Activated T-helper 1 cell treated with anti-CD3 and anti-CD28 coated beads, Interleukin-12 subunit alpha, Interleukin-12 subunit beta, Interleukin-2, Interleukin-4 antibody, amounts not matched to agents 30 ng/mL and 10 ng/mL and 1 ng/mL, durations not matched to agents 14 hours and 24 hours and 36 hours (primary cell): Measurements from ENCODE around the gene XDH. TPM values are rescaled to one million over a fixed set of nuclear protein-coding genes. Genes with fewer than 3 reads are reported as not detected.

ENCODE experiments used
- DNase-seq: peaks from one replicate; pipeline ENCODE4 v3.0.0; 2021; ENCODE audit warnings: low spot score
- H3K27ac Mint-ChIP-seq: one replicate; pipeline ENCODE4 v1.8.0; 2021; ENCODE audit warnings: mild to moderate bottlenecking, mixed read lengths
- H3K27me3 Mint-ChIP-seq: one replicate; pipeline ENCODE4 v1.8.0; 2022; ENCODE audit warnings: mild to moderate bottlenecking, moderate library complexity, mixed read lengths; ENCODE audit not compliant: insufficient read depth
- H3K36me3 Mint-ChIP-seq: one replicate; pipeline ENCODE4 v1.8.0; 2021; ENCODE audit warnings: low read depth, mixed read lengths
- H3K4me1 Mint-ChIP-seq: one replicate; pipeline ENCODE4 v1.8.0; 2021; ENCODE audit warnings: low read depth, mixed read lengths
- H3K4me3 Mint-ChIP-seq: one replicate; pipeline ENCODE4 v1.8.0; 2021; ENCODE audit warnings: mild to moderate bottlenecking, moderate library complexity, mixed read lengths
- H3K9me3 Mint-ChIP-seq: one replicate; pipeline ENCODE4 v1.8.0; 2021; ENCODE audit warnings: mixed read lengths
- intact Hi-C: fragments of 100-400 bp; cut with micrococcal nuclease; formaldehyde crosslinking; loops from one replicate; pipeline ENCODE4 v1.15.1; 2024
- total RNA-seq: library from RNA; stranded (reverse); gene quantifications from 2 replicates; pipeline ENCODE4 v1.2.3, GENCODE V29; 2022

XDH gene
- total RNA-seq, 1 donor from 2014 or later = not detected

DNA sequence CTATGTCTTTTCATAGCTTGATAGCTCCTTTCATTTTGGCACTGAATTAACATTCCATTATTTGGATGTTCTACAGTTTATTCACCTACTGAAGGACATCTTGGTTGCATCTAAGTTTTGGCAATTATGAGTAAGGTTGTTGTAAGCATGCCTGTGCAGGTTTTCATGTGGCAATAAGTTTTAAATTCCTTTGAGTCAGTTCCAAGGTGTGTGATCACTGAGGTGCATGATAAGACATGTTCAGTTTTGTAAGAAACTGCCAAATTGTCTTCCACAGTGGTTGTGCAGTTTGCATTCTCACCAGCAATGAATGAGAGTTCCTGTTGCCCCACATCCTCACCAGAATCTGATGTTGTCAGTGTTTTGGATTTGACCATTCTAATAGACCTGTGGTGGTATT, 24.2 kb downstream of the XDH start:
- no peaks in the 10 kb centered on the region for H3K9me3 Mint-ChIP-seq
- no peak for DNase-seq
- no peak overlapping the region for H3K4me3 Mint-ChIP-seq
- intact Hi-C loops = no loop called here
- no peaks in the 10 kb centered on the region for H3K4me1 Mint-ChIP-seq
- H3K36me3 Mint-ChIP-seq = no peaks in the 10 kb centered on the region
- H3K27me3 Mint-ChIP-seq = peaks cover 5% of the 10 kb centered on the region
- H3K27ac Mint-ChIP-seq = no peak overlapping the region

GRCh38 chr2:31388736-31389135, 25.8 kb downstream of the XDH start:
- Mint-ChIP-seq H3K4me3 (no peak overlapping the region), H3K27me3 (peaks cover 5% of the 10 kb centered on the region), H3K36me3 (no peaks in the 10 kb centered on the region), H3K9me3 (no peaks in the 10 kb centered on the region), H3K27ac (no peak overlapping the region), H3K4me1 (peaks cover 13% of the 10 kb centered on the region)
- intact Hi-C loops = no loop called here
- no peak for DNase-seq

GRCh38 chr2:31387850-31388249, 26.7 kb downstream of the XDH start:
- H3K27ac Mint-ChIP-seq = no peak overlapping the region
- H3K27me3 Mint-ChIP-seq = peaks cover 5% of the 10 kb centered on the region
- no peaks in the 10 kb centered on the region for H3K36me3 Mint-ChIP-seq
- H3K9me3 Mint-ChIP-seq = no peaks in the 10 kb centered on the region
- intact Hi-C loops = no loop called here
- DNase-seq = no peak
- peaks cover 21% of the 10 kb centered on the region for H3K4me1 Mint-ChIP-seq
- no peak overlapping the region for H3K4me3 Mint-ChIP-seq

- intact Hi-C loops = no loop called here
- DNase-seq = no peak
- H3K9me3 Mint-ChIP-seq = no peaks in the 10 kb centered on the region
- H3K27me3 Mint-ChIP-seq = peaks cover 3% of the 10 kb centered on the region
- H3K27ac Mint-ChIP-seq = no peak overlapping the region
- H3K36me3 Mint-ChIP-seq = no peaks in the 10 kb centered on the region
- H3K4me1 Mint-ChIP-seq = peaks cover 32% of the 10 kb centered on the region
- no peak overlapping the region for H3K4me3 Mint-ChIP-seq
These were observed 27.9 kb downstream of the XDH start for GRCh38 chr2:31386648-31387047.

DNA sequence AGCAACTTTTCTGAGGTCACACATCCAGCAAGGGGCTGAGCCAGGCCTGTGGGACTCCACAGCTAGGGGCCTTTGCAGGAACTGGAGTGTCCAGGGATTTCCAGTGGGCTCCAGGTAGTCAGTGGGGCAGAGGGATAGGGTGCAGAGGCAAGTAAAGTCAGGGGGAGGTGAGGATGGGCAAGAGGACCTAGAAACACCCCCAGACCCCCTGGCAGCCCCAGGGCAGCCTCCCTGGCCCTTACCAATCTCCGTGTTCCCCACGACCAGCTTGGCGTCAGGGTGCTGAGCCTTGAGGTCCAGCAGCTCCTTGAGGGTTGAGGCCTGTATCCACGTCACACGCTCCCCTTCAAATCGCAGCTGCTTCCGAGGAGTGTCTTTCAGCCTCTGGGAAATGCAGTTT, 28.4 kb downstream of the XDH start:
- H3K27ac Mint-ChIP-seq = no peak overlapping the region
- H3K4me3 Mint-ChIP-seq = no peak overlapping the region
- H3K4me1 Mint-ChIP-seq = peaks cover 36% of the 10 kb centered on the region
- no peak for DNase-seq
- H3K36me3 Mint-ChIP-seq = no peaks in the 10 kb centered on the region
- intact Hi-C loops = no loop called here
- peaks cover under 1% of the 10 kb centered on the region for H3K27me3 Mint-ChIP-seq
- no peaks in the 10 kb centered on the region for H3K9me3 Mint-ChIP-seq

DNA sequence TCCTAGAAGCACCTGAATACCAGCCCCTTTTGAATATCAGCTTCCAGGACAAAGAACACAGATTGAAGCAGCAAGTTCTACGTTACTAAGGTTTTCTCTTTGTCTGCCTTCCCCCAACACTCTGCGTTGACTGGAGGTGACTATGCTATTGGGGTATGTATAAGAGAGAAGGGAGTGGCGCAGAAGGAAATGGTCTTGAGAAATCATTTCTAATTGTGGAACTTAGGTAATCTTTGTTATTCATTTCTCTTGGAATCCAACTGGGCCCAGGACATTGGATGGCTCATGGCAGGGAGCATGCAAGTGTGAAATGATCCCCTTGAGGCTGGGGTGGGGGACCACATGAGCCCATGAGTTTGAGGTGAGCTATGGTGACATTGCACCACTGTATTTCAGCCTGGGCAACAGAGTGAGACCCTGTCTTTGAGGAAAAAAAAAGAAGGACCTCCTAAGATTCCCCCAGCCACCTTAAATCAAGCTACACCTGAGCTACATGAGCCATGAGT, 29.7 kb downstream of the XDH start:
- H3K9me3 Mint-ChIP-seq = no peaks in the 10 kb centered on the region
- no peak overlapping the region for H3K4me3 Mint-ChIP-seq
- no peak overlapping the region for H3K27ac Mint-ChIP-seq
- peaks cover 36% of the 10 kb centered on the region for H3K4me1 Mint-ChIP-seq
- no peaks in the 10 kb centered on the region for H3K27me3 Mint-ChIP-seq
- DNase-seq = no peak
- H3K36me3 Mint-ChIP-seq = no peaks in the 10 kb centered on the region
- intact Hi-C loops = no loop called here

DNA sequence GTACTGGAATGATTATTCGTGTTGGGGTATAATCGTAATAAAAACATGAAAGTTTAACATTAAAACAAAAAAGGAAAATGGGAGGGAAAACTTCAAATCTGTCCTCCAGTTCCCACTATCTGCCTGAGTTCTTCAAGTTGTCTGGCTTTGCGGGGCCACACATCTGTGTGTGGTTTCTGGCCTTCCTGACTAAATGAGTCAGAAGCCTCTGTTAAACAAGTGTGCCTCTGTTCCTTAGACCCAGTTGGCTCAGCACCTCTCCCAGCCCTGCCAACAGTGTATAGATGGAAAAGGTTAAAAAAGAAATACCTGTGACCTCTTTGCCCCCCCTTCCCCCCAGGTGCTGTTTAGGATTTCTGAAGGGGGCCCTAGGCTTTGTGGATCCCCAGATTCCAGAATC, 30.2 kb downstream of the XDH start:
- H3K4me3 Mint-ChIP-seq = no peak overlapping the region
- H3K9me3 Mint-ChIP-seq = no peaks in the 10 kb centered on the region
- no peaks in the 10 kb centered on the region for H3K36me3 Mint-ChIP-seq
- H3K4me1 Mint-ChIP-seq = peaks cover 36% of the 10 kb centered on the region
- no peaks in the 10 kb centered on the region for H3K27me3 Mint-ChIP-seq
- intact Hi-C loops = no loop called here
- H3K27ac Mint-ChIP-seq = no peak overlapping the region
- DNase-seq = no peak

DNA sequence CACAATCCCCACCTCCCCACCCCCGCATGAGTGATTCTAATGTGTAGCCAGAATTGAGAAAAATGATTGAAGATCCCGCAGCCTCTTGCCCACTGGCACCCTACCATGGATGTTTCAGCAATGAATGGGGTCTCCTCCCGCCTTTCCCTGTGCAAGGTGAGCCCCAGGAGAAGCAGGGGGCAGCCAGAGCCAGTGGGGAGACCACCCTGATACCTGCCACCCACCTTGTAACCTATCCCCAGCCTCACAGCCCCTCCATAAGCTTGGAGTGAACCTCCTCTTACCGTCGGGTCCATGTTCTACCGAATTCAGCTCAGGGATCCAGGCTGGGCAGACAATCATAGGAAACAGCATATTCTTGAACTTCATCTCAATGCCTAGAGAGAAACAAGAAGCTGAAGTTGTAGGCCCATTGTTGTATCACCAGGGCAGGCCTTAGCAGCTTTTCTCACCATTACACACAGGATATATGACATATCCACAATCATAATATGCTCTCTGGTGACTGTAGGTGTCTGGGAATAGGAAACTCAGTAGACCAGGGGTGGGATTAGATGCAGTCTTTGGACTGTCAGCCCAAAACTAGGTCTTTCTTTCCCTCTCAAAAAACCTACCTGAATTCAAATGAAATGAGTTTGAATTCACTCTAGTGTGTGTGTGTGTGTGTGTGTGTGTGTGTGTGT, 30.9 kb downstream of the XDH start:
- H3K27ac Mint-ChIP-seq = no peak overlapping the region
- intact Hi-C loops = no loop called here

DNA sequence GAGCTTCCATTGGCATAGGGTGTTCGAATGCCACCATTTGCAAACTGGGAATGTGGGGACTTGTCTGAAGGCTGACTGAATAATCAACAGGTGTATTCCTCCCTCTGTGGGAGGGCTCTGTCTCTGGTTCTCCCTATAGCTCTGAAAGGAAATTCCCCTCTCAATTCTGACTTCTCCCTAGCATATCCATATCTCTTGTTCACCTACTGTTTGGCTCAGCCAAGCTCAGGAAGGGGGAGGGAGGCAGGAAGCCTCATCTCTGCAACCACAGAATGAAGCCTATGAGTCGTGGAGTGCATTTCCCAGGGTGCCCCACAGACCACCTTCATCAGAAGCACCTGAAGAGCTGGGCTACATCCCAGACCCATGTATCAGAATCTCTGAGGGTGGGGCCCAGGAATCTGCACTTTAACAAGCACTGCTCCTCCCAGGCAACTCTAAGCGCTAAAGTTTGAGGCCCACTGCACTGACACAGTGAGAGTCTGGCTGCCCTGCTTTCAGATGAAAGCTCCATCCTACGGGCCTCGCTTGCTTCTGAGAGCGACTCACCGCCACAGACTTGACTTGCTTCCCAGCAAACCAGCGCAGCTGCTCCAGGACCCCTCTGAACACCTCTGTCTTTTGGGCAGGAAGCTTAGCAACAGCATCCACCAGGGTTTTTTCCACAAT, 32.0 kb downstream of the XDH start:
- Mint-ChIP-seq H3K27me3 (no peaks in the 10 kb centered on the region), H3K27ac (no peak overlapping the region), H3K36me3 (no peaks in the 10 kb centered on the region), H3K9me3 (no peaks in the 10 kb centered on the region), H3K4me1 (peaks cover 36% of the 10 kb centered on the region), H3K4me3 (no peak overlapping the region)
- intact Hi-C loops = no loop called here
- DNase-seq = no peak

More for the DNA sequence above, 30.9 kb downstream of the XDH start:
- H3K9me3 Mint-ChIP-seq = no peaks in the 10 kb centered on the region
- DNase-seq = no peak
- H3K4me1 Mint-ChIP-seq = peaks cover 36% of the 10 kb centered on the region
- H3K27me3 Mint-ChIP-seq = no peaks in the 10 kb centered on the region
- H3K36me3 Mint-ChIP-seq = no peaks in the 10 kb centered on the region
- no peak overlapping the region for H3K4me3 Mint-ChIP-seq

DNA sequence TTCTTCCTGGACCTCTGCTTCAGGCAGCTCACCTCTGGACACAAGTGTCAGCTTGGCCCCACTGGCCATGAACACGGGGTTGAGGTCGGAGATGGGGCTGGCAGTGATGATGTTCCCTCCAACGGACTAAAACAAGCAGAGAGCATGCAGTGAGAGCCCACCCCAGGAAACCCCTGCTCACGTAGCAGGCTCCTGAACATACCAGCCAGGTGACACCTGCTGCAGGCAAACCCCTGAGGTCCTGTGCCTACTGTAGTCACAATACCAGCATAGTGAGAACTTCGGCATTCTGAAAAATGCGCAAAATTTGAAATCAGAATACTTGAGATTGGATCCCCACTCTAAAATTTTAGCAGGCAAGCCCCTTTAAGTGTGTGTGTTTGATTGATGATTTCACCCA, 32.9 kb downstream of the XDH start:
- no peak overlapping the region for H3K27ac Mint-ChIP-seq
- no peaks in the 10 kb centered on the region for H3K9me3 Mint-ChIP-seq
- H3K4me1 Mint-ChIP-seq = peaks cover 36% of the 10 kb centered on the region

DNA sequence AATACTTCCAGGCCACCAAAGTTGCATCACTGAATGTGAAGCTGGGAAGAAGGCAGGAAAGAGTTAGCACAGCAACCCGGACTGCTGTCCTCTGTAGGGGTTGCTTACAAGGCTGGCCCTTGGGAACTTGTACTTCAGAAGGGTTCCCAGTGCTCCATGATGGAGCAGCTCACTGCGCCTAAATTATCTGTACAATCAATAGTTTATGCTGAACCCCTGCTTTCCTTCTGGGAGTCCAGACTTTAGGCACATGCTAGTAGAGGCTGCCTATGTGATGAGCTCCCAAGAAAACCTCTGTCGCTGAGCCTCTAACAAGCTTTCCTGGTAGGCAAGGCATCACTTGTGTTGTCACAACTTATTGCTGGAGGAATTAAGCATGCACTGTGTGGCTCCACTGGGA, 34.3 kb downstream of the XDH start:
- Mint-ChIP-seq H3K27ac (no peak overlapping the region), H3K9me3 (no peaks in the 10 kb centered on the region), H3K27me3 (no peaks in the 10 kb centered on the region), H3K36me3 (no peaks in the 10 kb centered on the region), H3K4me1 (peaks cover 36% of the 10 kb centered on the region), H3K4me3 (no peak overlapping the region)
- intact Hi-C loops = no loop called here
- no peak for DNase-seq

More for the DNA sequence above, 32.9 kb downstream of the XDH start:
- Mint-ChIP-seq H3K36me3 (no peaks in the 10 kb centered on the region), H3K27me3 (no peaks in the 10 kb centered on the region), H3K4me3 (no peak overlapping the region)
- intact Hi-C loops = no loop called here
- DNase-seq = no peak

GRCh38 chr2:31379747-31380146, 34.8 kb downstream of the XDH start:
- no peak overlapping the region for H3K4me3 Mint-ChIP-seq
- H3K27ac Mint-ChIP-seq = no peak overlapping the region
- no peaks in the 10 kb centered on the region for H3K27me3 Mint-ChIP-seq
- no peak for DNase-seq
- H3K9me3 Mint-ChIP-seq = no peaks in the 10 kb centered on the region
- H3K36me3 Mint-ChIP-seq = no peaks in the 10 kb centered on the region
- intact Hi-C loops = no loop called here
- peaks cover 33% of the 10 kb centered on the region for H3K4me1 Mint-ChIP-seq

DNA sequence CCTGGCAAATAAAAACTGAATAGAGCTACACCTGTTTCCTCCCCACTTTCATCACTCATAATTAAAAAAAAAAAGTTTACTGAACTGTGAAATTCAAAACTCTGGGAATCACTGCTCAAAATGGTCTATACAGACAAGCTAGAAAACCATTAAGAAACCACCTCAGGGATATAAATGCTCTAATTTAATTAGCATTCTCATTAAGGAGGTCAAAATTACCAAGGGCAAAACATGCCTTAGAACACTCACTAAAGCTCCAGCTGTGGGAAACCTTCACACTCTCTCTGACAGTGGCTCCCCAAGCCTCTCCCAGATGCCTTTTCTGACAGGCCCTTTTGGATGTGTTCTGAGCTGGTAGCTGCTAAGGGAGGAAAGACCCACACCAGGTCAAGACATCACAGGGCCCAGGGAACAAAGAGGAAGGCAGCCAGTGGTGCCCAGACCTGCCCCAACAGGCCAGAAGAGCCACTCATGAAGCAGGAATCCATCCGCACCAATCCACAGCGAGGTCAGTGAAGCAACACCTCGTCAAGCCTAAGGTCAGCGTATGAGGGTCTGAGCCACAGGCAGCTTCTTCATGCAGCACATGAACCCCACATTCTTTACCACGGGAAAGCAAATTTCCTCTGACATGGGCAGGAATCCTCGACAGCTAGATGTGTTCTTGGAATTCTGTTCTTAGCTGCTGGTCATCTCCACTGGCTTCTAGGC, 35.6 kb downstream of the XDH start:
- no peak overlapping the region for H3K27ac Mint-ChIP-seq
- DNase-seq = no peak
- intact Hi-C loops = no loop called here
- H3K36me3 Mint-ChIP-seq = no peaks in the 10 kb centered on the region
- H3K27me3 Mint-ChIP-seq = no peaks in the 10 kb centered on the region
- H3K9me3 Mint-ChIP-seq = no peaks in the 10 kb centered on the region
- H3K4me3 Mint-ChIP-seq = no peak overlapping the region
- H3K4me1 Mint-ChIP-seq = peaks cover 25% of the 10 kb centered on the region
